ENCODE data around the gene SLC25A26. TPM values are rescaled to one million over a fixed set of nuclear protein-coding genes. Genes with fewer than 3 reads are reported as not detected.
A peak's percentile ranks its signal among the peaks of the same experiment; 100 is the strongest.

The SLC25A26 gene
- total and polyA plus RNA-seq, 2 donors (not counting 1 experiment from before 2014, with no cell fraction given): 14.2 to 29.0 TPM

DNA sequence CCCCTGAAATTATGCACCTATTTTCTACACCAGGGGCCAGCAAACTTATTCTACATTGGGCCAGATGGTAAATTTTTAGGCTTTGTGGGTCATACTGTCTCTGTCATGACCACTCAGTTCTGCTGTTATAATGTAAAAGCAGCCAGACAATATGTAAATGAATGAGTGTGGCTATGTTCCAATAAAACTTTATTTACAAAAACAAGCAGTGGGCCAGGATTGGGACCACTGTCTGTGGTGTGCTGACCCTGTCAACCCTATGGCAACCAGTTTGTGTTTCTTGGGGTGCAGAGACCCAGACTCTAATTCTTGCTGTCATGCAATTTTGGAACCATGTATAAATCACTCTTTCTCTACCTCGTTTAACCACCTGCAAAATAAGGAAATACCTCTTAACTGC, 205.3 kb downstream of the SLC25A26 start:
- no peaks in the 10 kb centered on the region for H3K27me3 ChIP-seq (ENCODE audit: control insufficient read depth, insufficient read depth, low read length)
- peaks cover 10% of the 10 kb centered on the region for H3K79me2 ChIP-seq (ENCODE audit: control insufficient read depth, insufficient read depth, low read length)
- no peak overlapping the region for H3K27ac ChIP-seq (ENCODE audit: insufficient read depth, low read length)
- DNase-seq (ENCODE audit: low read depth in 2 of 2): no peak
- peaks cover 22% of the 10 kb centered on the region for H3K4me1 ChIP-seq (ENCODE audit: control insufficient read depth, extremely low read depth, insufficient read depth, low read length)
- H3K9ac ChIP-seq (ENCODE audit: insufficient read depth, low read length): no peak overlapping the region
- no peak overlapping the region for H2AFZ ChIP-seq (ENCODE audit: low read length)
- H3K4me3 ChIP-seq (replicated peaks in 1 of 4; ENCODE audit: control extremely low read depth in 1 of 4, insufficient read depth in 1 of 4, low read depth in 3 of 4, low read length in 4 of 4): no peak overlapping the region
- H3K4me2 ChIP-seq (ENCODE audit: extremely low read depth, insufficient read depth, low read length): no peak overlapping the region
- no peaks in the 10 kb centered on the region for H3K36me3 ChIP-seq (ENCODE audit: control insufficient read depth, insufficient read depth, low read length)
- no peak for TF ChIP-seq EZH2 (IDR thresholded peaks at IDR 0.05; ENCODE audit: low read length, missing control alignments)
- TF ChIP-seq, protein P1, sequence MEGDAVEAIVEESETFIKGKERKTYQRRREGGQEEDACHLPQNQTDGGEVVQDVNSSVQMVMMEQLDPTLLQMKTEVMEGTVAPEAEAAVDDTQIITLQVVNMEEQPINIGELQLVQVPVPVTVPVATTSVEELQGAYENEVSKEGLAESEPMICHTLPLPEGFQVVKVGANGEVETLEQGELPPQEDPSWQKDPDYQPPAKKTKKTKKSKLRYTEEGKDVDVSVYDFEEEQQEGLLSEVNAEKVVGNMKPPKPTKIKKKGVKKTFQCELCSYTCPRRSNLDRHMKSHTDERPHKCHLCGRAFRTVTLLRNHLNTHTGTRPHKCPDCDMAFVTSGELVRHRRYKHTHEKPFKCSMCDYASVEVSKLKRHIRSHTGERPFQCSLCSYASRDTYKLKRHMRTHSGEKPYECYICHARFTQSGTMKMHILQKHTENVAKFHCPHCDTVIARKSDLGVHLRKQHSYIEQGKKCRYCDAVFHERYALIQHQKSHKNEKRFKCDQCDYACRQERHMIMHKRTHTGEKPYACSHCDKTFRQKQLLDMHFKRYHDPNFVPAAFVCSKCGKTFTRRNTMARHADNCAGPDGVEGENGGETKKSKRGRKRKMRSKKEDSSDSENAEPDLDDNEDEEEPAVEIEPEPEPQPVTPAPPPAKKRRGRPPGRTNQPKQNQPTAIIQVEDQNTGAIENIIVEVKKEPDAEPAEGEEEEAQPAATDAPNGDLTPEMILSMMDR (conservative IDR thresholded peaks at IDR 0.05 in 1 of 2, IDR thresholded peaks at IDR 0.05 in 1 of 2; ENCODE audit: low read depth in 1 of 2, low read length in 2 of 2): no peak
- H4K20me1 ChIP-seq (ENCODE audit: control insufficient read depth, extremely low read depth, insufficient read depth, low read length): no peaks in the 10 kb centered on the region
- H3K9me3 ChIP-seq (ENCODE audit: control insufficient read depth, insufficient read depth, low read depth, low read length): no peaks in the 10 kb centered on the region

DNA sequence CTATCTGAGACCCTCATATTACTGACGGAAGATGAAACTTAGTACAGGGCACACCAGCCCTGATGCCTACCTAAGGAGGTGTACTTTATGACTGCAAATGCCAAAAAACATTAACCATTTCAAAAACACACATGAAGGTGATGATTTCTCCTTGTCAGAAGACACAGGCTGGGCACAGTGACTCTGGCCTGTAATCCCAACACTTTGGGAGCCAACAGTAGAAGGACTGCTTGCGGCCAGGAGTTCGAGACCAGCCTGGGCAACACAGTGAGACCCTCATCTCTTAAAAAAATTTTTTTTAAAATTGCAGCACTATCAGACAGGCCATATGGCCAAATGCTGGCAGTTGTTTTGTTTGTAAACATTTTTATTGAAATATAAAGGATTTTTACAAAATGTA, 206.6 kb downstream of the SLC25A26 start:
- TF ChIP-seq, protein P1 (conservative IDR thresholded peaks at IDR 0.05 in 1 of 2, IDR thresholded peaks at IDR 0.05 in 1 of 2; ENCODE audit: low read depth in 1 of 2, low read length in 2 of 2): no peak
- TF ChIP-seq EZH2 (IDR thresholded peaks at IDR 0.05; ENCODE audit: low read length, missing control alignments): no peak
- no peak overlapping the region for H3K27ac ChIP-seq (ENCODE audit: insufficient read depth, low read length)
- H3K9me3 ChIP-seq (ENCODE audit: control insufficient read depth, insufficient read depth, low read depth, low read length): no peaks in the 10 kb centered on the region
- H3K36me3 ChIP-seq (ENCODE audit: control insufficient read depth, insufficient read depth, low read length): no peaks in the 10 kb centered on the region
- peaks cover 10% of the 10 kb centered on the region for H3K79me2 ChIP-seq (ENCODE audit: control insufficient read depth, insufficient read depth, low read length)
- no peak overlapping the region for H3K4me2 ChIP-seq (ENCODE audit: extremely low read depth, insufficient read depth, low read length)
- no peaks in the 10 kb centered on the region for H4K20me1 ChIP-seq (ENCODE audit: control insufficient read depth, extremely low read depth, insufficient read depth, low read length)
- H3K4me1 ChIP-seq (ENCODE audit: control insufficient read depth, extremely low read depth, insufficient read depth, low read length): peaks cover 28% of the 10 kb centered on the region
- H3K4me3 ChIP-seq (replicated peaks in 1 of 4; ENCODE audit: control extremely low read depth in 1 of 4, insufficient read depth in 1 of 4, low read depth in 3 of 4, low read length in 4 of 4): no peak overlapping the region
- no peaks in the 10 kb centered on the region for H3K27me3 ChIP-seq (ENCODE audit: control insufficient read depth, insufficient read depth, low read length)
- DNase-seq (ENCODE audit: low read depth in 2 of 2): no peak
- H2AFZ ChIP-seq (ENCODE audit: low read length): no peak overlapping the region
- H3K9ac ChIP-seq (ENCODE audit: insufficient read depth, low read length): no peak overlapping the region

DNA sequence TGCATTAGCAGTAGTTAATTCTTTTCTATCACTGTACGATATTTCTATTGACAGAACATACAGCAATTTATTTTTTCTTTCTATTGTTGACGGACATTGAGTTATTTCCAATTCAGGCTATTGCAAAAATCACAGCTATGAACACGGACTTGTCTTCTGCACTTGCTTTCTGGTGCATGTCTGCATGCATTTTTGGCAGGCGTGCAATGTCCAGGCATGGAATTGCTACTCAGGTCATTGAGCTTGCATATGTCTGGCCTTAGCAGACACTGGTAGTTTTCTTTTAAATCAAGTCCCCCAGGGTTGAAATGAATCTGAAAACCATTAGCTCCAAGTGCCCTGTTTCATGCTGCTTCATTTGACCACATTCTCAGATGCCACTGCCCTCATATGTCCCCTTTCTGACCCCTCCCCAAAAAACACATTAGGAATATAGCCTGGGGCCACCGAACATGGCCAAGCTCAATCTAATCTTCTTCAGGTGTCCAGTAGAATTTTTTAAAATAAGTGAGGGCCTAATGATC, 207.2 kb downstream of the SLC25A26 start:
- Histone ChIP-seq H3K4me2 (ENCODE audit: extremely low read depth, insufficient read depth, low read length) (peak overlapping the region; percentile 61), H3K79me2 (ENCODE audit: control insufficient read depth, insufficient read depth, low read length) (peaks cover 10% of the 10 kb centered on the region), H3K27me3 (ENCODE audit: control insufficient read depth, insufficient read depth, low read length) (no peaks in the 10 kb centered on the region), H3K9me3 (ENCODE audit: control insufficient read depth, insufficient read depth, low read depth, low read length) (no peaks in the 10 kb centered on the region), H4K20me1 (ENCODE audit: control insufficient read depth, extremely low read depth, insufficient read depth, low read length) (no peaks in the 10 kb centered on the region), H3K9ac (ENCODE audit: insufficient read depth, low read length) (no peak overlapping the region), H3K4me3 (replicated peaks in 1 of 4; ENCODE audit: control extremely low read depth in 1 of 4, insufficient read depth in 1 of 4, low read depth in 3 of 4, low read length in 4 of 4) (no peak overlapping the region), H2AFZ (ENCODE audit: low read length) (no peak overlapping the region), H3K4me1 (ENCODE audit: control insufficient read depth, extremely low read depth, insufficient read depth, low read length) (peaks cover 30% of the 10 kb centered on the region), H3K27ac (ENCODE audit: insufficient read depth, low read length) (peak overlapping the region; percentile 26), H3K36me3 (ENCODE audit: control insufficient read depth, insufficient read depth, low read length) (no peaks in the 10 kb centered on the region)
- no peak for DNase-seq (ENCODE audit: low read depth in 2 of 2)
- TF ChIP-seq, protein P1 (conservative IDR thresholded peaks at IDR 0.05 in 1 of 2, IDR thresholded peaks at IDR 0.05 in 1 of 2; ENCODE audit: low read depth in 1 of 2, low read length in 2 of 2): no peak
- no peak for TF ChIP-seq EZH2 (IDR thresholded peaks at IDR 0.05; ENCODE audit: low read length, missing control alignments)

Other genes with a start within 250 kb of the SLC25A26 start
- gene MAGI1, start 182.1 kb upstream of the SLC25A26 start, total RNA-seq: 8.0 and 15.7 TPM in 2 replicates
- 12.5 and 23.7 TPM in 2 replicates for gene MAGI1, start 182.1 kb upstream of the SLC25A26 start, polyA plus RNA-seq